OCI-LY1 (cell line): ENCODE measurements around the gene GIMAP1.

Source experiments
- H2AFZ ChIP-seq: fragments of 200-600 bp; sonication (generic), shearing (Covaris generic); 2 replicates; pipeline ENCODE4 v1.6.0; 2014; ENCODE audit warnings: antibody characterized with exemption, mild to moderate bottlenecking, low read length
- H3F3A ChIP-seq: fragments of 200-600 bp; sonication (generic), shearing (Covaris generic); 2 replicates; pipeline ENCODE4 v1.6.0; 2014; ENCODE audit warnings: mild to moderate bottlenecking, antibody characterized with exemption, low read length, moderate library complexity; ENCODE audit not compliant: insufficient read depth
- H3K27ac ChIP-seq: fragments of 200-600 bp; sonication (generic); 2 replicates; pipeline ENCODE4 v1.5.1; 2014; ENCODE audit warnings: low read length, mixed run types, mild to moderate bottlenecking, low read depth; ENCODE audit not compliant: poor library complexity, severe bottlenecking
- H3K27me3 ChIP-seq: fragments of 200-600 bp; sonication (generic); 2 replicates; pipeline ENCODE4 v1.6.0; 2014; ENCODE audit warnings: antibody characterized with exemption, mild to moderate bottlenecking, low read length, moderate library complexity; ENCODE audit not compliant: insufficient read depth
- H3K36me3 ChIP-seq: fragments of 200-600 bp; sonication (generic); 2 replicates; pipeline ENCODE4 v1.6.1; 2014; ENCODE audit warnings: mild to moderate bottlenecking, antibody characterized with exemption, low read length, moderate library complexity, mixed read lengths; ENCODE audit not compliant: insufficient read depth
- H3K4me1 ChIP-seq: fragments of 200-600 bp; sonication (generic); 2 replicates; pipeline ENCODE4 v1.5.1; 2014; ENCODE audit warnings: mild to moderate bottlenecking, low read length, moderate library complexity; ENCODE audit not compliant: insufficient read depth, severe bottlenecking
- H3K4me2 ChIP-seq: fragments of 200-600 bp; sonication (generic), shearing (Covaris generic); 2 replicates; pipeline ENCODE4 v1.6.1; 2014; ENCODE audit warnings: low read length
- H3K4me3 ChIP-seq: fragments of 200-600 bp; sonication (generic); 2 replicates; pipeline ENCODE4 v1.5.1; 2014; ENCODE audit warnings: low read length, low read depth, mild to moderate bottlenecking, mixed read lengths; ENCODE audit not compliant: poor library complexity, severe bottlenecking
- H3K79me2 ChIP-seq: fragments of 200-600 bp; shearing (Covaris generic); 2 replicates; pipeline ENCODE4 v1.6.1; 2016; ENCODE audit warnings: mixed run types, low read length, mixed read lengths; ENCODE audit not compliant: insufficient read depth
- H3K9ac ChIP-seq: fragments of 200-600 bp; sonication (generic), shearing (Covaris generic); 2 replicates; pipeline ENCODE4 v1.6.1; 2014; ENCODE audit warnings: mild to moderate bottlenecking, low read length, mixed read lengths
- H3K9me2 ChIP-seq: fragments of 200-600 bp; sonication (generic), shearing (Covaris generic); 2 replicates; pipeline ENCODE4 v1.6.1; 2014; ENCODE audit warnings: low read depth, mild to moderate bottlenecking, low read length, mixed read lengths
- H3K9me3 ChIP-seq: fragments of 200-600 bp; shearing (Covaris generic); 2 replicates; pipeline ENCODE4 v1.6.1; 2014; ENCODE audit warnings: low read length, mixed read lengths
- H4K20me1 ChIP-seq: fragments of 200-600 bp; sonication (generic), shearing (Covaris generic); 2 replicates; pipeline ENCODE4 v1.6.0; 2016; ENCODE audit warnings: mild to moderate bottlenecking, low read length; ENCODE audit not compliant: insufficient read depth
- EZH2 ChIP-seq: fragments of 200-600 bp; sonication (generic), shearing (Covaris generic); IDR thresholded peaks from 2 replicates; pipeline ENCODE4 v1.8.0; 2017; ENCODE audit warnings: borderline replicate concordance, mixed run types, mild to moderate bottlenecking, antibody characterized with exemption, low read length, moderate library complexity, mixed read lengths
- TF ChIP-seq, protein P1 (sequence below): fragments of 200-600 bp; sonication (generic), shearing (Covaris generic); IDR thresholded peaks from 2 replicates; pipeline ENCODE4 v1.5.1; 2017; ENCODE audit warnings: mild to moderate bottlenecking, antibody characterized with exemption, low read length, moderate library complexity, mixed read lengths

The GIMAP1 gene

DNA sequence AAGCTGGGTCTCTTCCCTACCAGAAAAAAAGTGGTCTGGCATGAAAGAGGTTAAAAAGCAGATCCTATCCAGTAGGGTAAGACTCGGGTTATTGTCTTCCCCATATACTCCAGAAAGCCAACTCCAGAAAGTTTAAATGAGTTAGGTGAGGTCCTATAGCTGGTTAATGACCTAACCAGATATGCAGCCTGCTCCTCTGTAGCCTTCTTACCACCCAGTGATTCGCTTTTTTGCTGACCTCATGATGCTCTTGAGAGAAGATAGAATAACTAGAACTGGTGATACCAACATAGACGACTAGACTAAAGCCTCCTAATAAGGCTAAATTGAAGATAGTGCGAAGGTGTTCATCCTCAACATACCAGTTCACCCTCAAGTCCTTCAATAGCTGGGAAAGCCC, 675 bp upstream of the GIMAP1 start:
- Histone ChIP-seq H3K9me3 (no peaks in the 10 kb centered on the region), H3K9me2 (no peaks in the 10 kb centered on the region), H3K9ac (no peak overlapping the region), H4K20me1 (no peaks in the 10 kb centered on the region), H3K4me3 (no peak overlapping the region), H3K27ac (no peak overlapping the region), H3K4me2 (no peak overlapping the region), H3K36me3 (no peaks in the 10 kb centered on the region), H3K4me1 (no peaks in the 10 kb centered on the region), H3K79me2 (no peaks in the 10 kb centered on the region), H3K27me3 (peaks cover 8% of the 10 kb centered on the region; the same call in 1 of the 2 replicates), H3F3A (no peaks in the 10 kb centered on the region), H2AFZ (no peak overlapping the region)
- TF ChIP-seq EZH2, result no peak
- TF ChIP-seq, protein P1, sequence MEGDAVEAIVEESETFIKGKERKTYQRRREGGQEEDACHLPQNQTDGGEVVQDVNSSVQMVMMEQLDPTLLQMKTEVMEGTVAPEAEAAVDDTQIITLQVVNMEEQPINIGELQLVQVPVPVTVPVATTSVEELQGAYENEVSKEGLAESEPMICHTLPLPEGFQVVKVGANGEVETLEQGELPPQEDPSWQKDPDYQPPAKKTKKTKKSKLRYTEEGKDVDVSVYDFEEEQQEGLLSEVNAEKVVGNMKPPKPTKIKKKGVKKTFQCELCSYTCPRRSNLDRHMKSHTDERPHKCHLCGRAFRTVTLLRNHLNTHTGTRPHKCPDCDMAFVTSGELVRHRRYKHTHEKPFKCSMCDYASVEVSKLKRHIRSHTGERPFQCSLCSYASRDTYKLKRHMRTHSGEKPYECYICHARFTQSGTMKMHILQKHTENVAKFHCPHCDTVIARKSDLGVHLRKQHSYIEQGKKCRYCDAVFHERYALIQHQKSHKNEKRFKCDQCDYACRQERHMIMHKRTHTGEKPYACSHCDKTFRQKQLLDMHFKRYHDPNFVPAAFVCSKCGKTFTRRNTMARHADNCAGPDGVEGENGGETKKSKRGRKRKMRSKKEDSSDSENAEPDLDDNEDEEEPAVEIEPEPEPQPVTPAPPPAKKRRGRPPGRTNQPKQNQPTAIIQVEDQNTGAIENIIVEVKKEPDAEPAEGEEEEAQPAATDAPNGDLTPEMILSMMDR, result no peak

DNA sequence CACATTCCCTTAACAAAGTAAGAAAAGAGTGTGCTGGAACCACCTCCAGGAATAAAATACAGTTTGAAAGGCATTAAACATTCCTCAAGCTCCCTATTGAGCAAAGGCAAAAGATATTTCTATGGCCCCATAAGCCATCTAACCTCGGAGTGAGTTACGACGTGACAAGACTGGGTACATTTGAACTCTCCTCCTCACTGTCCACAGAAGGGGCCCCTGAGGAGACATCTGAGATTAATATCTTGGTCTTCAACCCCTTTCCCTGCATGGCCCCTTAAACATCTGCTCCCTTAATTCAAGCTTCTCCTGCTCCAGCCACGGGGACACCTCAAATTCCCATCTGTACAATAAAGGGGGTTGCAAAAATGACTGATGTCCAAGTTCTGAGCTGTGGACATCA, 526 bp downstream of the GIMAP1 start:
- Histone ChIP-seq H3K79me2 (no peaks in the 10 kb centered on the region), H2AFZ (no peak overlapping the region), H3K4me2 (no peak overlapping the region), H3F3A (no peaks in the 10 kb centered on the region), H3K9ac (no peak overlapping the region), H4K20me1 (no peaks in the 10 kb centered on the region), H3K9me2 (no peaks in the 10 kb centered on the region), H3K4me1 (no peaks in the 10 kb centered on the region), H3K27ac (no peak overlapping the region), H3K27me3 (peaks cover 8% of the 10 kb centered on the region; the same call in 1 of the 2 replicates), H3K9me3 (no peaks in the 10 kb centered on the region), H3K36me3 (no peaks in the 10 kb centered on the region), H3K4me3 (no peak overlapping the region)
- TF ChIP-seq, protein P1, result no peak
- no peak for TF ChIP-seq EZH2

DNA sequence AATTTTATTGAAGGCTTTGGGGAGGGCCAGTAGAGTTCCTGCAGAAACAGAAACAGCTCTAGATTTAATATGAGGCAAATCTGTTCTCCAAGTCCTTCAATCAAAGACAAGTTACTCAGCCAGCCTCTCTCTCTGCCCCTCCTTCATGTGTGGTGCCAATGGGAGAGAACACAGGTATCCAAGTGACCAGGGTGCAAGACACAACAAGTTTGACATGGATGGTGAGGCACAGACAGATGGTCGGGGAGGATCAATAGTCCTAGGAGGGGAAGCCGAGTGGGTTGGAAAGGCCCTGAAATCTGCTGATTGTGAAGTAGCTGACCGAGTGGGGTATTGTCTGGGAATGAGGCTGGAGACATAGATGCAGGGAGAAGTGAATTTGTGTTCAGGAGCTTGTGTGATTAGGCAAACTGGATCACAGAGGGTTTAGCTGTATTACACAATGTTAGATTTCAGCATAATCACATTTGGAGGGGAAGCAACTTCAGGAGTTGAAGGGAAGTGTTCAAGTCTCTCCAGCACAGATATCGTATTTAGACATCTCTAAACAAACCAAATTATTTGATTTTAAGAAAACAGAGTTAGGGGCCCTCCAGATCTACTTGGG, 1.5 kb downstream of the GIMAP1 start:
- H4K20me1 ChIP-seq, result no peaks in the 10 kb centered on the region
- no peak overlapping the region for H2AFZ ChIP-seq
- no peaks in the 10 kb centered on the region for H3K79me2 ChIP-seq
- H3K9me2 ChIP-seq, result no peaks in the 10 kb centered on the region
- no peaks in the 10 kb centered on the region for H3K4me1 ChIP-seq
- no peaks in the 10 kb centered on the region for H3K36me3 ChIP-seq
- H3K4me2 ChIP-seq, result no peak overlapping the region
- H3F3A ChIP-seq, result no peaks in the 10 kb centered on the region
- no peaks in the 10 kb centered on the region for H3K9me3 ChIP-seq
- TF ChIP-seq, protein P1, result no peak
- H3K27ac ChIP-seq, result no peak overlapping the region
- H3K27me3 ChIP-seq, result peaks cover 8% of the 10 kb centered on the region; the same call in 1 of the 2 replicates
- H3K9ac ChIP-seq, result no peak overlapping the region
- H3K4me3 ChIP-seq, result no peak overlapping the region
